ENCODE results near the gene SHROOM2.

- TF ChIP-seq PATZ1 (CRISPR knock-in tag; IDR thresholded peaks at IDR 0.05; ENCODE audit: borderline replicate concordance), result no peak
- TF ChIP-seq ARNTL (CRISPR knock-in tag; IDR thresholded peaks at IDR 0.05; ENCODE audit: borderline replicate concordance, low read depth), result no peak
- TF ChIP-seq PPARA (CRISPR knock-in tag; IDR thresholded peaks at IDR 0.05; ENCODE audit: borderline replicate concordance), result no peak
- TF ChIP-seq ESRRG (CRISPR knock-in tag; IDR thresholded peaks at IDR 0.05), result no peak
- no peak for TF ChIP-seq CREB5 (CRISPR knock-in tag; IDR thresholded peaks at IDR 0.05; ENCODE audit: low read depth)
- no peak for TF ChIP-seq RARB (CRISPR knock-in tag; IDR thresholded peaks at IDR 0.05)
- TF ChIP-seq ZNF565 (CRISPR knock-in tag; conservative IDR thresholded peaks at IDR 0.05; ENCODE audit: low read depth), result no peak
- TF ChIP-seq POU6F1 (CRISPR knock-in tag; IDR thresholded peaks at IDR 0.05; ENCODE audit: borderline replicate concordance, low read depth), result no peak
- TF ChIP-seq TSHZ2 (CRISPR knock-in tag; IDR thresholded peaks at IDR 0.05), result no peak
- TF ChIP-seq OSR1 (CRISPR knock-in tag; IDR thresholded peaks at IDR 0.05), result no peak
- TF ChIP-seq CSDC2 (CRISPR knock-in tag; IDR thresholded peaks at IDR 0.05), result no peak
- no peak for TF ChIP-seq ZFP30 (CRISPR knock-in tag; IDR thresholded peaks at IDR 0.05)
These were observed 102.8 kb downstream of the SHROOM2 start for GRCh38 chrX:9888953-9889470.

All from SK-N-SH treated with all-trans-retinoic acid at 6 μM for 48 hours (cell line).